Measurements from ENCODE around the gene GPBP1.

GPBP1 gene

DNA sequence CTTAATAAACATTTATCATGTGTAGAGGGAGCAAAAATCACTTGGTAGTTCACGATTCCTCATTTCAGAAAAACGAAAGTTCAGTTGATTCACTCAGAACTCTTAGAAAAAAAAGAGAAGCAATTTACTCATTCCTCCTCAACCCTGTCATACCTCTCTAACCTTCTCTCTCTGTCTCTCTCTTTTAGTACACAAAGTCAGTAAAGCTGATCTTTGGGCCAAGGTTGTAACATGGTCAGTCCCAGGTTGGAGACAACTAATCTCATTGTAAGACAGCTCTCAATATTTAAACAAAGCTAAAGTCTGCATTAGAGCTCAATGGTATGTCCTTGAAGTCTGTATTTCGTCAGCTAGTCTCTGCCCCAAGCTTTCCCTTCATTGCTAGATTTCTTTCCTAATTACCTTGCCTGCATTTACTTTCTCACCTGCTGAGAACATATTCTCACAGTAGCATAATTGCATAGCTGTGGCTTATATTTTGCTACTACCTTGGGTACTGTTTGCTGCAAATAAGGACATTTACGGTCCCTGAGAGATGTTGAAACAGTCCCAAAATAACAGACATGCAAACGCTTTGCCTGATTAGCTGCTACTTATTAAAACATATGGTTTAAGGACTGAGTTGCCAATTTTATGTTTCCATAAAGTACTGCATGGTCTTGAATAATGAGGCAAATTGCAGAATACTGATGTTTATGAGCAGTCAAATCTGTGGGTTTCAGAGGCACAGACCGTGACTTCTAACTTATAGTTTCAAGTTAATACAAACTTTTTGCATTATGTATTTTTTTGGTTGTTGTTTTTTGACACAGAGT is 138.3 kb downstream of the GPBP1 start:
- no peaks in the 10 kb centered on the region for H3K27me3 ChIP-seq (ENCODE audit: low read depth, low read length)
- H3K4me1 ChIP-seq (ENCODE audit: control insufficient read depth in 1 of 2, insufficient read depth in 2 of 2, low read length in 2 of 2) = no peaks in the 10 kb centered on the region
- H3K4me3 ChIP-seq (ENCODE audit: low read depth in 1 of 2, low read length in 2 of 2) = no peak overlapping the region
- no peaks in the 10 kb centered on the region for H3K9me3 ChIP-seq (ENCODE audit: control insufficient read depth in 1 of 2, low read length in 2 of 2)
- no peaks in the 10 kb centered on the region for H3K36me3 ChIP-seq (ENCODE audit: control insufficient read depth in 1 of 2, insufficient read depth in 2 of 2, low read length in 2 of 2)
- no peak overlapping the region for H3K27ac ChIP-seq (ENCODE audit: low read length)

DNA sequence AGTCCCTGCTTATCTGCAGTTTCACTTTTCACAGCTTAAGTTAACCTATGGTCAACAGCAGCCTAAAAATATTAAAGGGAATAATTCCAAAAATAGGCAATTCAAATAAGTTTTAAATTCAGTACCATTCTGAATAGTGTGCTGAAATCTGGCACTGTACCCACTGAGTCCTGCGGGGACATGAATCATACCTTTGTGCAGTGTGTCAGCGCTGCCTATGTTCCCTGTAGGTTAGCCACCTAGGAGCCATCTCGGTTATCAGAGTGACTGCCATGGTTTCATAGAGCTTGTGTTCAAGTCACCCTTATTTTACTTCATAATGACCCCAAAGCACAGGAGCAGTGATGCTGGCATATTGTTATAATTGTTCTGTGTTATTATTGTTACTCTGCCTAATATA is 139.9 kb downstream of the GPBP1 start:
- H3K4me1 ChIP-seq (ENCODE audit: control insufficient read depth in 1 of 2, insufficient read depth in 2 of 2, low read length in 2 of 2) = no peaks in the 10 kb centered on the region
- H3K4me3 ChIP-seq (ENCODE audit: low read depth in 1 of 2, low read length in 2 of 2) = no peak overlapping the region
- no peaks in the 10 kb centered on the region for H3K36me3 ChIP-seq (ENCODE audit: control insufficient read depth in 1 of 2, insufficient read depth in 2 of 2, low read length in 2 of 2)
- no peaks in the 10 kb centered on the region for H3K27me3 ChIP-seq (ENCODE audit: low read depth, low read length)
- H3K9me3 ChIP-seq (ENCODE audit: control insufficient read depth in 1 of 2, low read length in 2 of 2) = no peaks in the 10 kb centered on the region
- no peak overlapping the region for H3K27ac ChIP-seq (ENCODE audit: low read length)

Data from muscle layer of duodenum (tissue), 2 donors.